Stimulated activated naive CD4-positive, alpha-beta T cell (primary cell): Measurements from ENCODE around the gene MB.

Experiments used
- DNase-seq, 6 experiments: peaks; one replicate each; lab custom pipeline; 2025; lab: John Stamatoyannopoulos, UW

Gene MB

GRCh38 chr22:35593891-35594470 lies 23.1 kb downstream of the MB start:
- no peak for DNase-seq

GRCh38 chr22:35593071-35593890 lies 23.8 kb downstream of the MB start:
- DNase-seq, result no peak

- DNase-seq, result no peak
Observed at GRCh38 chr22:35592418-35592967, 24.6 kb downstream of the MB start.

GRCh38 chr22:35591714-35592417 lies 25.3 kb downstream of the MB start:
- no peak for DNase-seq

GRCh38 chr22:35590634-35591295 lies 26.4 kb downstream of the MB start:
- DNase-seq, result no peak

GRCh38 chr22:35589756-35590093 lies 27.4 kb downstream of the MB start:
- no peak for DNase-seq

GRCh38 chr22:35589071-35589755 lies 27.9 kb downstream of the MB start:
- DNase-seq, result no peak

- DNase-seq, result no peak
Observed at GRCh38 chr22:35587896-35588295, 29.2 kb downstream of the MB start.

GRCh38 chr22:35587447-35587870 lies 29.7 kb downstream of the MB start:
- no peak for DNase-seq

GRCh38 chr22:35586771-35587170 lies 30.4 kb downstream of the MB start:
- DNase-seq, result no peak

- DNase-seq, result peak in 5 of 6 experiments; percentile 21 to 62 (median 28)
Observed at GRCh38 chr22:35582861-35583670, 34.1 kb downstream of the MB start.

GRCh38 chr22:35582218-35582860 lies 34.8 kb downstream of the MB start:
- no peak for DNase-seq

- DNase-seq, result no peak
Observed at GRCh38 chr22:35581023-35581413, 36.1 kb downstream of the MB start.

GRCh38 chr22:35580351-35581022 lies 36.6 kb downstream of the MB start:
- no peak for DNase-seq

- no peak for DNase-seq
Observed at GRCh38 chr22:35578836-35579575, 38.1 kb downstream of the MB start.

- no peak for DNase-seq
Observed at GRCh38 chr22:35577799-35578659, 39.1 kb downstream of the MB start.

- no peak for DNase-seq
Observed at GRCh38 chr22:35576671-35577070, 40.5 kb downstream of the MB start.

- DNase-seq, result no peak
Observed at GRCh38 chr22:35575116-35575748, 41.9 kb downstream of the MB start.
